GM12878 (cell line): Measurements from ENCODE around the gene MGAT3. TPM values are rescaled to one million over a fixed set of nuclear protein-coding genes. Genes with fewer than 3 reads are reported as not detected.

ENCODE experiments used
- ATAC-seq: fragments of 200-7000 bp; cut with Tn5 transposase; 3 replicates; pipeline ENCODE4 v1.9.1; 2020; ENCODE audit warnings: mild to moderate bottlenecking, moderate library complexity
- BruUV-seq: library from RNA; stranded (reverse); fragments of 400-500 nt; replicated peaks from 2 replicates; lab custom pipeline; 2021; lab: Mats Ljungman, UMichigan
- CTCF ChIA-PET: fragments of 300-600 bp; sonication (Branson Sonifier 250); formaldehyde crosslinking; extraction: SDS; loops from one replicate; lab custom pipeline; 2021; ENCODE audit warnings: inconsistent platforms; lab: Yijun Ruan, JAX
- POLR2A ChIA-PET: fragments of 350-600 bp; formaldehyde crosslinking; extraction: SDS; loops from one replicate; lab custom pipeline; 2021; ENCODE audit warnings: inconsistent platforms; lab: Charles Lee
- RAD21 ChIA-PET: fragments of 300-600 bp; sonication (Branson Sonifier 250); formaldehyde crosslinking; loops from one replicate; lab custom pipeline; 2023; ENCODE audit warnings: antibody characterized with exemption; ENCODE audit not compliant: unreplicated experiment; lab: Charles Lee
- SMC1A ChIA-PET: fragments of 300-600 bp; sonication (Branson Sonifier 250); formaldehyde crosslinking; loops from one replicate; lab custom pipeline; 2023; ENCODE audit not compliant: unreplicated experiment, uncharacterized antibody; lab: Charles Lee
- DNase-seq: peaks from one replicate; pipeline ENCODE4 v3.0.0-alpha.2; 2011; ENCODE audit warnings: low read depth, low spot score
- FAIRE-seq: peaks from 3 replicates; lab custom pipeline; 2011; peaks lifted over from hg19 to GRCh38; lab: Jason Lieb, UNC
- H2AFZ ChIP-seq: 2 replicates; pipeline ENCODE4 v1.6.0; 2011; ENCODE audit warnings: low read depth, low read length, control low read depth; ENCODE audit not compliant: control insufficient read depth
- H3K27ac ChIP-seq: 2 replicates; pipeline ENCODE4 v1.5.1; 2011; ENCODE audit warnings: control low read depth; ENCODE audit not compliant: control insufficient read depth, insufficient read depth
- H3K27me3 ChIP-seq, 2 experiments: replicated peaks in 1 of 2; 2 replicates each; pipeline versions ENCODE4 v1.6.0 to v1.6.1; 2011; ENCODE audit warnings: low read length in 1 of 2; ENCODE audit not compliant: control insufficient read depth in 2 of 2, insufficient read depth in 2 of 2
- H3K36me3 ChIP-seq, 2 experiments: 2 replicates each; pipeline ENCODE4 v1.5.1; 2011; ENCODE audit warnings: low read length in 1 of 2; ENCODE audit not compliant: control insufficient read depth in 2 of 2, insufficient read depth in 2 of 2
- H3K4me1 ChIP-seq: 2 replicates; pipeline ENCODE4 v1.6.1; 2011; ENCODE audit warnings: mild to moderate bottlenecking, low read length, moderate library complexity, mixed read lengths; ENCODE audit not compliant: control insufficient read depth, insufficient read depth
- H3K4me2 ChIP-seq: 2 replicates; pipeline ENCODE4 v1.6.0; 2011; ENCODE audit warnings: control low read depth; ENCODE audit not compliant: control insufficient read depth, insufficient read depth
- H3K4me3 ChIP-seq: fragments of 200-600 bp; sonication (generic); 2 replicates; pipeline ENCODE4 v1.5.1; 2016
- H3K79me2 ChIP-seq: 2 replicates; pipeline ENCODE4 v1.6.0; 2011; ENCODE audit warnings: low read length; ENCODE audit not compliant: control insufficient read depth, insufficient read depth
- H3K9ac ChIP-seq: 2 replicates; pipeline ENCODE4 v1.8.0; 2011; ENCODE audit warnings: low read length, control low read depth, mixed read lengths; ENCODE audit not compliant: control insufficient read depth, insufficient read depth
- H3K9me3 ChIP-seq: replicated peaks from 3 replicates; pipeline ENCODE4 v1.5.1; 2011; ENCODE audit warnings: mild to moderate bottlenecking, low read length; ENCODE audit not compliant: control insufficient read depth, insufficient read depth
- H4K20me1 ChIP-seq: 2 replicates; pipeline ENCODE4 v1.6.0; 2011; ENCODE audit not compliant: control insufficient read depth, insufficient read depth
- MTA3 ChIP-seq: IDR thresholded peaks from 2 replicates; pipeline ENCODE4 v1.6.1; 2012; ENCODE audit warnings: low read length, inconsistent platforms, borderline replicate concordance
- SIX5 ChIP-seq: IDR thresholded peaks from 2 replicates; pipeline ENCODE4 v1.6.1; 2011; ENCODE audit warnings: mild to moderate bottlenecking, low read depth, low read length, moderate library complexity; ENCODE audit not compliant: severe bottlenecking
- ZBTB11 ChIP-seq: fragments of 450-650 bp; formaldehyde crosslinking; IDR thresholded peaks from 2 replicates; pipeline ENCODE4 v1.5.0; 2022; ENCODE audit warnings: mild to moderate bottlenecking, missing genetic modification characterization
- ZNF217 ChIP-seq: fragments of 450-650 bp; IDR thresholded peaks from 2 replicates; pipeline ENCODE4 v1.6.1; 2017; ENCODE audit warnings: antibody characterized with exemption, mild to moderate bottlenecking
- WGBS: methylation state at CpG from one replicate; pipeline ENCODE4 v1.1.6; 2016; ENCODE audit warnings: low lambda C conversion rate; ENCODE audit not compliant: insufficient replicate concordance, insufficient coverage; ENCODE audit errors: missing lambda C conversion rate; 5-methylcytosine and 5-hydroxymethylcytosine counted together
- in situ Hi-C: fragments of 300-500 bp; cut with MboI; formaldehyde crosslinking; loops from 9 replicates; pipeline ENCODE4 v1.14.3; 2018; ENCODE audit warnings: mixed read lengths
- intact Hi-C: fragments of 100-400 bp; cut with micrococcal nuclease; formaldehyde crosslinking; loops from one replicate; pipeline ENCODE4 v1.14.2; 2022; ENCODE audit not compliant: unreplicated experiment
- polyA plus RNA-seq, 11 experiments: library from polyadenylated mRNA; depleted of rRNA in 4 of 11; unstranded in 6 of 11; stranded (reverse) in 5 of 11; fragments of >200 nt; fragmentation: Nextera tagmentation in 4 of 11; fragmentation: Illumina TruSeq in 1 of 11; extraction: Ambion mirVana in 4 of 11; extraction: Trizol in 1 of 11; gene quantifications; 1 replicate in 1 of 11; 2 replicates in 10 of 11; pipeline versions ENCODE4 v1.2.1 to v1.2.3, GENCODE V29; 2011 to 2016; ENCODE audit warnings: inconsistent platforms in 2 of 11, missing spikeins in 2 of 11, low read depth in 1 of 11
- total RNA-seq, 4 experiments: library from RNA; depleted of rRNA in 3 of 4; stranded (reverse); fragments of >200 nt in 3 of 4; fragmentation: Illumina TruSeq in 1 of 4; extraction: Trizol in 1 of 4; gene quantifications; 2 replicates each; pipeline versions ENCODE4 v1.2.1 to v1.2.3, GENCODE V29; 2013 to 2021

MGAT3 gene
- total and polyA plus RNA-seq, 10 of the 15 experiments (the other 5 are each of a cell fraction or from before 2014, with no cell fraction given) = 0.32 to 40.2 (median 11.9) TPM

GRCh38 chr22:39431821-39432251 is 25.0 kb upstream of the MGAT3 start:
- Histone ChIP-seq H3K36me3 (peaks cover 4 to 18% of the 10 kb centered on the region in 2 experiments), H3K4me2 (no peak overlapping the region), H4K20me1 (no peaks in the 10 kb centered on the region), H3K9me3 (no peaks in the 10 kb centered on the region), H3K4me3 (no peak overlapping the region), H2AFZ (no peak overlapping the region), H3K27me3 (no peaks in the 10 kb centered on the region), H3K4me1 (no peaks in the 10 kb centered on the region), H3K9ac (no peak overlapping the region), H3K27ac (no peak overlapping the region), H3K79me2 (no peaks in the 10 kb centered on the region)
- no TSS peak for BruUV-seq
- CTCF ChIA-PET = interaction anchor here (1.2 kb wide), 1 partner anchor 10 kb away, joined by 3 read pairs; no protein-coding TSS in a partner anchor
- TF ChIP-seq MTA3 = no peak
- no peak for TF ChIP-seq ZBTB11 (CRISPR knock-in tag)
- no peak for TF ChIP-seq SIX5
- TF ChIP-seq ZNF217 = no peak
- no peak for DNase-seq
- 83% methylated on average over 8 of the region's 8 CpGs for WGBS
- POLR2A ChIA-PET = no interaction called here
- in situ Hi-C loops (no loop called here), intact Hi-C loops (no loop called here)
- SMC1A ChIA-PET = no interaction called here
- RAD21 ChIA-PET = no interaction called here
- no peak for FAIRE-seq
- no peak for ATAC-seq
